A673 (cell line): ENCODE results near the gene NDUFB4. TPM values are rescaled to one million over a fixed set of nuclear protein-coding genes. Genes with fewer than 3 reads are reported as not detected.

Source experiments
- BruUV-seq: library from RNA; stranded (reverse); fragments of 400-500 nt; replicated peaks from 2 replicates; lab custom pipeline; 2021; lab: Mats Ljungman, UMichigan
- CTCF ChIA-PET: fragments of 300-600 bp; sonication (Branson Sonifier 250); formaldehyde crosslinking; loops from one replicate; lab custom pipeline; 2022; ENCODE audit warnings: antibody characterized with exemption; lab: Charles Lee
- POLR2A ChIA-PET: fragments of 300-600 bp; sonication (Branson Sonifier 250); formaldehyde crosslinking; loops from one replicate; lab custom pipeline; 2022; ENCODE audit warnings: antibody characterized with exemption; ENCODE audit not compliant: low non-redundant PET; lab: Charles Lee
- DNase-seq: peaks from one replicate; pipeline ENCODE4 v3.0.0-alpha.2; 2015; ENCODE audit warnings: low spot score
- H3K27ac ChIP-seq: fragments of 200-600 bp; sonication (generic); 2 replicates; pipeline ENCODE4 v1.5.1; 2016; ENCODE audit warnings: mixed run types, low read depth, mild to moderate bottlenecking, mixed read lengths, antibody characterized with exemption, low read length; ENCODE audit not compliant: poor library complexity, severe bottlenecking
- H3K27me3 ChIP-seq: fragments of 200-600 bp; sonication (generic); replicated peaks from 2 replicates; pipeline ENCODE4 v1.6.1; 2017; ENCODE audit warnings: mixed run types, low read depth, mild to moderate bottlenecking, mixed read lengths, antibody characterized with exemption, low read length; ENCODE audit not compliant: insufficient read depth, poor library complexity
- H3K36me3 ChIP-seq: fragments of 200-600 bp; sonication (generic); 2 replicates; pipeline ENCODE4 v1.6.1; 2016; ENCODE audit warnings: mixed run types, mild to moderate bottlenecking, mixed read lengths, antibody characterized with exemption, low read length; ENCODE audit not compliant: insufficient read depth, poor library complexity, severe bottlenecking
- H3K4me1 ChIP-seq: fragments of 200-600 bp; sonication (generic); 2 replicates; pipeline ENCODE4 v1.6.1; 2017; ENCODE audit warnings: mixed run types, mild to moderate bottlenecking, mixed read lengths, antibody characterized with exemption, low read length; ENCODE audit not compliant: insufficient read depth, poor library complexity, severe bottlenecking
- H3K4me3 ChIP-seq: fragments of 200-600 bp; sonication (generic); 2 replicates; pipeline ENCODE4 v1.5.1; 2016; ENCODE audit warnings: low read depth, mixed run types, mild to moderate bottlenecking, mixed read lengths, low read length; ENCODE audit not compliant: poor library complexity, severe bottlenecking
- H3K9me3 ChIP-seq: fragments of 200-600 bp; sonication (generic); 2 replicates; pipeline ENCODE4 v1.6.1; 2016; ENCODE audit warnings: mixed run types, low read depth, mild to moderate bottlenecking, mixed read lengths, antibody characterized with exemption, low read length; ENCODE audit not compliant: poor library complexity, severe bottlenecking
- EZH2 ChIP-seq: fragments of 200-600 bp; sonication (generic); IDR thresholded peaks from 2 replicates; pipeline ENCODE4 v1.6.1; 2017; ENCODE audit warnings: borderline replicate concordance, low read depth, mild to moderate bottlenecking, mixed read lengths, antibody characterized with exemption, low read length; ENCODE audit not compliant: poor library complexity, severe bottlenecking
- intact Hi-C: fragments of 100-400 bp; cut with micrococcal nuclease; formaldehyde crosslinking; loops from one replicate; pipeline ENCODE4 v1.10.0; 2022; ENCODE audit not compliant: unreplicated experiment
- total RNA-seq: library from RNA; stranded (reverse); gene quantifications from 2 replicates; pipeline ENCODE4 v1.2.3, GENCODE V29; 2021
- TF ChIP-seq, protein P1 (sequence below): fragments of 300-800, 200-600 bp; sonication (generic); conservative IDR thresholded peaks from 2 replicates; pipeline ENCODE4 v1.5.1; 2017; ENCODE audit warnings: low read depth, mild to moderate bottlenecking, antibody characterized with exemption, low read length, moderate library complexity, mixed read lengths

NDUFB4 gene
- total RNA-seq, 1 experiment from 2014 or later = 200 TPM

DNA sequence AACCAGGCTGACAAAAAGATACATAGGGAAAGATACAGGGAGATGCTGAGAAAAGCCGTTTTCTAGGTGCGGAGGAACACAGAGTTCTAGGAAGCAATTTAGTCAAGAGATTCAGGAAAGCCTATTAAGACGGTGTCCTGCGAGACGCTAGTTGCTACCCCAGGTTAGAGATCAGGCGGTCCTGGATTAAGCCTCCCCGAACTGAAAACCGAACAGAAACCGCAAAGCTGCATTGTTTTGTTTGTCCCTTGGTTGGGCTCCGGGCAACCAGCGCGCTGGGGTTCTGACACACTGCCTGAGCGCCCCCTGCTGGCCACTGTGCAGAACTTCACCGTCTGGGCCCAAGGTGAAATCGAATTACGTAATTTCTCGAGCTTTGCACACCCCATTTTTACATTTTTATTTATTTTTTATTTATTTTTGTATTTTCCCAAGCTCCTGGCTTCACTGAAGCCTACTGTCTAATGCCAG lies 37.3 kb upstream of the NDUFB4 start:
- intact Hi-C loops = loop anchor here (1.0 to 5.0 kb wide), 3 partner anchors 140 to 667 kb away; no protein-coding TSS in a partner anchor
- no TSS peak for BruUV-seq
- no peaks in the 10 kb centered on the region for H3K9me3 ChIP-seq

DNA sequence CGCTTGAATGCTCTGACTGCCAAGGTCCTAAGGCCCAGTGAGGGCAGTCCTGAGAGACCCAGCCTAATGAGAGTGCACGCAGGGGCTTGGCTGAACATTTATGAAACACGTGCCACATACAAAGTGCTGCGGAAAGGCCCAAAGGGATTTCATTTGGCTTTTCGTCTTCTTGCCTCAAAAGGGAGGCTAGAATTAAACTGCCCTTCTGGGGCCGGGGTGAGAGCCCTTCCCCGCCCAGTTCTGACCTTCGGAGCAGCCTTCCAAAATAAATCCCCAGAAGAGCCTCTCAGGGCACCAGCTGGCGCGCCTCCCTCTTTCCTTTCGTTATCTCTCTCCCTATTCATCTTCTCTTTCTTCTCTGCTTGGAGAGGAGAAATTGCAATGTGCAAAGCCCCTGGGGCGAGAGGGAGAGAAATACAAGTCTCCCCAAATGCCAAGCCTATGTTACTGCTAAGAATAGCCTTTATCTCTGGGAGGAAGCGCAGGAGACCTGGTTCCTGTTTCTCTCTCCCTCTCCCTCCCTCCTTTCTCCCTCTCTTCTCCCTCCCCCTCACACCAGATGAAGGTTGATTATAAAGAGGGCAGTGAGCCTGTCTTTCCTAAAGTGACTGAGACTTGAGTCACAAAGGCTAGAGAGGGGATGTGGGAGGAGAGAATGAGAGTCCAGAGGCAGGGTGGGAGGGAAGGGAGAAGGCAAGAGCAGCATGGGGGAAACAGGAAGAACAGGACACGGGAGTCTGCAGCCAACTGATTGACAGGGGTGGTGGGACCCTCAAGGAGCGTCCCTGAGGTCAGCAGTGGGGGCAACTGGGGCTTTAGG lies 36.7 kb upstream of the NDUFB4 start:
- Histone ChIP-seq H3K4me3 (peak overlapping the region; percentile 52), H3K36me3 (no peaks in the 10 kb centered on the region), H3K4me1 (peaks cover 5% of the 10 kb centered on the region), H3K27ac (no peak overlapping the region), H3K27me3 (no peaks in the 10 kb centered on the region), H3K9me3 (no peaks in the 10 kb centered on the region)
- ChIA-PET CTCF (interaction anchor here (0.7 to 1.5 kb wide), 7 partner anchors 8 to 315 kb away, joined by 3 to 29 read pairs (median 5); no protein-coding TSS in a partner anchor), POLR2A (no interaction called here)
- intact Hi-C loops = loop anchor here (1.0 to 10.0 kb wide), 4 partner anchors 140 to 667 kb away; no protein-coding TSS in a partner anchor
- BruUV-seq = no TSS peak
- peak; percentile 39 for DNase-seq
- TF ChIP-seq EZH2 = no peak
- TF ChIP-seq, protein P1, sequence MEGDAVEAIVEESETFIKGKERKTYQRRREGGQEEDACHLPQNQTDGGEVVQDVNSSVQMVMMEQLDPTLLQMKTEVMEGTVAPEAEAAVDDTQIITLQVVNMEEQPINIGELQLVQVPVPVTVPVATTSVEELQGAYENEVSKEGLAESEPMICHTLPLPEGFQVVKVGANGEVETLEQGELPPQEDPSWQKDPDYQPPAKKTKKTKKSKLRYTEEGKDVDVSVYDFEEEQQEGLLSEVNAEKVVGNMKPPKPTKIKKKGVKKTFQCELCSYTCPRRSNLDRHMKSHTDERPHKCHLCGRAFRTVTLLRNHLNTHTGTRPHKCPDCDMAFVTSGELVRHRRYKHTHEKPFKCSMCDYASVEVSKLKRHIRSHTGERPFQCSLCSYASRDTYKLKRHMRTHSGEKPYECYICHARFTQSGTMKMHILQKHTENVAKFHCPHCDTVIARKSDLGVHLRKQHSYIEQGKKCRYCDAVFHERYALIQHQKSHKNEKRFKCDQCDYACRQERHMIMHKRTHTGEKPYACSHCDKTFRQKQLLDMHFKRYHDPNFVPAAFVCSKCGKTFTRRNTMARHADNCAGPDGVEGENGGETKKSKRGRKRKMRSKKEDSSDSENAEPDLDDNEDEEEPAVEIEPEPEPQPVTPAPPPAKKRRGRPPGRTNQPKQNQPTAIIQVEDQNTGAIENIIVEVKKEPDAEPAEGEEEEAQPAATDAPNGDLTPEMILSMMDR = no peak

More for the DNA sequence above, 37.3 kb upstream of the NDUFB4 start:
- Histone ChIP-seq H3K4me3 (peak overlapping the region; percentile 52), H3K36me3 (no peaks in the 10 kb centered on the region), H3K27ac (no peak overlapping the region), H3K27me3 (no peaks in the 10 kb centered on the region), H3K4me1 (peaks cover 5% of the 10 kb centered on the region)
- ChIA-PET CTCF (interaction anchor here (0.6 to 1.5 kb wide), 10 partner anchors 9 to 412 kb away, joined by 3 to 29 read pairs (median 4); partner anchors contain the start of gene NDUFB4), POLR2A (no interaction called here)
- peak; percentile 86 for DNase-seq
- no peak for TF ChIP-seq EZH2
- TF ChIP-seq, protein P1 = peak; percentile 96

DNA sequence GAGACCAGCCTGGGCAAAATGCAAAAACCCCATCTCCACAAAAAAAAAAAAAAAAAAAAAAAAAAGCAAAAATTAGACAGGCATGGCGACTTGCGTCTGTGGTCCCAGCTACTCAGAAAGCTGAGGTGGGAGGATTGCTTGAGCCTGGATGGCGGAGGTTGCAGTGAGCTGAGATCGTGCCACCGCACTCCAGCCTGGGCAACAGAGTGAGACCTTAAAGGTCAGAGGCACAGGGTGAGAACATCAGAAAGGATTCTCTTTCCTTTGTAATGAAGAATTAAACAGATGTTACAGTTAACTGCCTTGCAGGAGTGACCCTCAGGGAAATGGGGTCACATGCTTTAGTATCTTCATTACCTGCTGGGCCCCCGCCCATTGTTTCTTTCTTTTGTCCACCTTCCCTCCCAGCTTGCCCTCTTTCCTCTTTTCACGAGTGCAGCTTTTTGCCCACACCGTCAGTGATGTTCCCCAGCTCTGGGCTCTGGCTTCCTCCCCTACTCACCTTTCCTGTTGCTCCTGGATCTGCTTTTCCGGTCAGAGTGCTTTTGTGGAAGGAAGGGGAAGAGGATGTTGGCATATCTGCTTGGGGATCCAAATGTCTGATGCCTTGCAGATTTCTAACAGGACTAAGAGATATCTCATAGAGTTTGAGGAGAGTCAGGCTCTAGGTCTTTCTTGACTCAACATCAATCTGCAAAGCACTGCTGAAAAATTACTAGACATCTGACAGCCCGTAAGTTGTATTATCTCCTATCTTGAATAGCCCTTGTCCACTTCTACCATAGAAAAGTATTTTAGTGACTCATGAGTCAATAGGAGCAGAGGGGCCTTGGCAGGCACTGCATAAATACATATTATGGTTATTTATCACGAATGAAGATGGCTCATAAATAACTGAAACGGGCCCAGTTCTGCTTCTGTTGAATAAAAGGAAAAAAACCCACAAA lies 35.6 kb upstream of the NDUFB4 start:
- no peaks in the 10 kb centered on the region for H3K36me3 ChIP-seq
- intact Hi-C loops = loop anchor here (1.0 to 10.0 kb wide), 2 partner anchors 235 to 594 kb away; no protein-coding TSS in a partner anchor
- no peaks in the 10 kb centered on the region for H3K27me3 ChIP-seq
- H3K27ac ChIP-seq = no peak overlapping the region
- BruUV-seq = no TSS peak
- no peak for DNase-seq
- ChIA-PET POLR2A (no interaction called here), CTCF (interaction anchor here (0.6 to 2.0 kb wide), 2 partner anchors 210 to 235 kb away, joined by 3 to 8 read pairs; no protein-coding TSS in a partner anchor)
- no peak overlapping the region for H3K4me3 ChIP-seq
- H3K4me1 ChIP-seq = peaks cover 5% of the 10 kb centered on the region
- TF ChIP-seq, protein P1 = no peak
- TF ChIP-seq EZH2 = no peak
- H3K9me3 ChIP-seq = no peaks in the 10 kb centered on the region
